GM18505 (cell line): ENCODE results near the gene PTPRC.

Experiments used
- ATAC-seq: cut with Tn5 transposase; IDR thresholded peaks from one replicate; pipeline ENCODE4 v1.9.1; 2021; ENCODE audit not compliant: unreplicated experiment
- POLR2A ChIP-seq: IDR thresholded peaks from 4 replicates; pipeline ENCODE4 v1.6.1; 2011; ENCODE audit warnings: borderline replicate concordance; ENCODE audit not compliant: insufficient read depth, insufficient read length; ENCODE audit errors: extremely low read depth

Gene PTPRC

GRCh38 chr1:198660341-198661261 is 21.8 kb downstream of the PTPRC start:
- TF ChIP-seq POLR2A = no peak
- ATAC-seq = no peak

DNA sequence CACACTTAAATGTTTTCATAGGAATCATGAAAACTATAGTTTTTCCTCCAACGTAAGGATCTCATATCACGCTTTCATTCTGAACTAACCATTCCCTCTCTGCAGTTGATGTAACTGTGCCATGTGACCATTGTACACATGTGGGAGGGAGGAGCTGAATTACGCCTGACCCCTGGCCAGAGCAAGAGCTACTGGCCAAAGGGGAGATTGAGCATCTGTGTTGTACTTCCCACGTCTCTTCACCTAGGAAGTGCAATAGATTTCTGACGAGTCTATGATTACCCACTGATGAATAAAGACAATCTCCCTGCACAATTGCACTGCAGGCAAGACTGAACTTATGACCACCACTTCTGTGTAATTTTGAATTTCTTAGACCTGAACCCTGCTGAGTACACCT is 24.0 kb downstream of the PTPRC start:
- no peak for ATAC-seq

DNA sequence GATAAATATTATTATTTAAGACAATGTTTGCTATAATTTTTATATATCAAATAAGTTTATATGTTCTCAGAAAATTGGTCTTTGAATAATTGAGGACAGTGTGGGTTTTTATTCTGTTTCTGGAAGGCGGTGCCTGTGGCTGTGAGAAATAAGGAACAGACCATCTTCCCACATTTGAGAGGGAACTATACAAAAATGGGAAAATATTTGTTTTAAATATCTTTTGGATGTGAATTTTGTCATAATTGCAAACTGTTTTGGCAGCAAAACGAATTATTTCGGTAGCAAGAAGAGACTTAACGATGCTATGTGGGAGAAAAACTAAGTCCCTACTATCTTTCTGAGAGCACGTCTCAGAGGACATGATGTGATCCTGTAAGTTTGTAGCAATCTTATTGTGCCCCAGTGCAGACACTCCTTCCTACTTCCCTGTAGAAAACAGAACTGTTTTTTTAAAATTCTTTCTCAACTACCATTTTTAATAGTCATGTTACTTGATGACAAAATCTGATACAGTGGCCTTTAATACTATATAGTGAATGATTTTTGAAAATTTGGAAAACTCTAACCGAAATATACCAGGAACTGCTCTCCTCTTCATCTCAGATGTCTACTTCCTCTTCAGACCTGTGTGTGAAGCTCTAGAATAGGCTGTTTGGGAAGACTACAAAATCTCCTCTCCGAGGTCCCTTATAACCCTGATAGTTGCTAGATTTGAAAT is 25.4 kb downstream of the PTPRC start:
- ATAC-seq = no peak
- TF ChIP-seq POLR2A = no peak

More for the DNA sequence above, 24.0 kb downstream of the PTPRC start:
- TF ChIP-seq POLR2A = no peak

DNA sequence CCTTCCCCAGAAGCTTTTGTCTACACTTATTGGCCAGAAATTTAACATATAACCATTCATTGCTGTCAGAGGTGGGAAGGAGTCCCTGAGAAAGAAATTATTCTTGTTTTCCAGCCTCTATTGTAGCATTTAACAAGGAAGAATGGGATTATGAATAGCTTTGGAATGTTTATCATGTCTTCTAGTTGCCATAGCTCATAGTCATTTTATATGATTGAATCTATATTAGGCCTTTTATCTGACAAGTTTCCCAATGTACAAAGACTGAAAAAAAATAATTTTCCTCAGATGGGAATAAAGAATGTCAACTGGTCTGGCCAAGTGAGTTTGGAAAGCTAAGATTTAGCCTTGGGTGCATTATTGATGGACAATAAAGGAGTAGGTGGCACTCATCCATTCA is 28.3 kb downstream of the PTPRC start:
- ATAC-seq = no peak
- TF ChIP-seq POLR2A = no peak

GRCh38 chr1:198667807-198668206 is 29.0 kb downstream of the PTPRC start:
- no peak for TF ChIP-seq POLR2A
- ATAC-seq = no peak

DNA sequence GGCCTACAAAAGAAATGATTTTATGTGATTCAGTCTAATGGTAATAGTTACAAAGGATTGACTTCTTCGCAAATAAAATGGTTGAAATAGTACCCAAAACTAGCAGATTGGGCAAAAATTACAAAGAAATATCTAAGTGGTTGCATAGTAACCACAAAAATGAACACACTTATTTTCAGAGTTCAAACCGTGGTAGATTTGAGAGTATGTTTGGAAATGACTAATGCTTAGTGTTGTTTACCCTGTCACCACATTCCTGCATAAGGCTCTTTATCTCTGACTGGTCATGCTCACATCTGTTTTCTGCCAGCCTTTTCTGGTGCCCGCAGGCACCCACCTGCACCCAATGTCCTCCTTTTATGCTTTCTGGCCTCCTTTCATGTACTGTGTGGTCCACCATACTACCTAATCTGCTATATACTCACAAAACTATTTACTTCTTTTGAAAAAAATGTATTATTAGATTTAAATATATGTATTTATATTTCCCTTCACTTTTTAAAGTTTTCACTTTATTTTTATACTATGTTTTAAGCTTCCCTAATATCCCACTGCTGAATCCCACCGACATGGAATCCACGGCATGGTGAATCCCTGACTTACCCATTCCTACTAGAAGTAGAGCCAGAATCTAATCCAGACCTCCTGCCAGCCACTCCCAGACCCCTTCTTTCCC is 30.3 kb downstream of the PTPRC start:
- peak; percentile 84 for ATAC-seq
- TF ChIP-seq POLR2A = no peak

GRCh38 chr1:198669771-198670170 is 30.9 kb downstream of the PTPRC start:
- no peak for ATAC-seq
- TF ChIP-seq POLR2A = no peak

DNA sequence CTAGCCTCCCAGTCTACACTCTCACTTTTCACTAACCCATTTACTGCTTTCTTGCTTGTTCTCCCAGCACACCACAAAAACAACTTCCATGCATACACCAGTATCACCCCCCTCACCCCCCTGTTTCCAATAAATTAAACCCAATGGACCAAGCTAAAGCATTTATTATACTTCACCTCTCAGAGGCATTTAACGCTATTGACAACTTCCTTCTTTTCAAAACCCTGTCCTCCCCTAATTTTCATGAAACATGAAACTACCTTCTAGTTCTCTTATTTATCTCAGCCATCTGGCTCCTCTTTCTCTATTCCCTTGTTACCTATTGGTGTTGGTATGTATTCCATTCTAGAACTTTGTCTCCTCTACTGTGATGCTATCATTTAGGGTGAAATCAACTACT is 32.3 kb downstream of the PTPRC start:
- peak; percentile 61 for ATAC-seq
- TF ChIP-seq POLR2A = no peak

DNA sequence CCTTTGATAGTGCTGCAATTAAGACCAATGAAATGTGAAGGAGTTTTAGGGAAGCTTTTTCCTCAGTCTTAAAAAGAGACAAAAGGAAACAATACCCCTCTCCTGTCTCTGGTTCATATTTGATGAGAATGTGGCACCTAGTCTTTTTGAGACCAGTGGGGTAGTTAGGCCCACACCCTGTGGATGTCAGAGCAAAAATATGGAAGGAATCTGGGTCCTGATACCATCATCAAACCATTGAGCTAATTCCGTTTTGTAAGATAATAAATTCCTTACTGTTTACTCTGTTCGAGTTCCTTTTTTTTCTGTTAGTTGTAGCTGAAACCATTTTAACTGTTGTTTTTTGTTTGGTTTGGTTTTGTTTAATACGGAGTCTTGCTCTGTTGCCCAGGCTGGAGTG is 33.3 kb downstream of the PTPRC start:
- TF ChIP-seq POLR2A = no peak
- ATAC-seq = no peak

DNA sequence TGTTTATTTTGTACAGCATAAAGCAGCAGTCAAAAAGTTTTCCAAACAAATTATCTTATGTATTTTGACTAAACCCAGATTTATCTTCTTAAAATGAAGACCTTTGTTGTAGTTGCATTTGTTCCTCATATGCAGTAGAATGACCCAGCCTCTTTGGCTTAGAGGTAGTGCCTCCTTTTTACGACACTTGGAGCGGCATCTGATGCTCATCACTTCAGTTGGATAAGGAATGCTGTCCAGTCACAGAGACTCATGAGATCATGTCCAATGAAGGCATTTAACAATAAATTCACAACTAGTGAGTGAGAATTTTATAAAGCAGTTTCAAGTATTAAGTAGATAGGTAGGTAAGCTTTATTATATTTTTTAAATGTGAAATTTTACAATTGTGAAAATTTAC is 35.2 kb downstream of the PTPRC start:
- ATAC-seq = no peak

DNA sequence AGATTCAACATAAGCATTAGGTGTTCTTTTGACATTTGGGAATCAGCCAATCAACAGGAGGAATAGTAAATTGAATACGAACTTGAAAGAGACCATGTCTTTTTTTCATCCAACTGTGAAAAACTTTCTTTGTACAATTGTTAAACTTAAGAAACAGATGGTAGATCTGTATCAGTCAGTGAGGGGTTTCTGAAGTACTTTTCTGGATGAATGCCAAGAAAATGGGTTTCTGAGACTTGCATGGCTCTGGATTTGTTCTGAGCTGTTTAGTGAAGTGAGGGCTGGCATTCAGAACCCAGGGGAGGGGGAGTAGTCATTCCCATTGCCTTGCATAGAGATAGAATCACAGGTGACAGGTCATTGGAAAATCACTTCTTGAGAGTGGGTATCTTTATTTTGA is 37.4 kb downstream of the PTPRC start:
- TF ChIP-seq POLR2A = no peak
- ATAC-seq = no peak

More for the DNA sequence above, 35.2 kb downstream of the PTPRC start:
- TF ChIP-seq POLR2A = no peak

GRCh38 chr1:198677027-198677426 is 38.2 kb downstream of the PTPRC start:
- no peak for ATAC-seq
- TF ChIP-seq POLR2A = no peak

DNA sequence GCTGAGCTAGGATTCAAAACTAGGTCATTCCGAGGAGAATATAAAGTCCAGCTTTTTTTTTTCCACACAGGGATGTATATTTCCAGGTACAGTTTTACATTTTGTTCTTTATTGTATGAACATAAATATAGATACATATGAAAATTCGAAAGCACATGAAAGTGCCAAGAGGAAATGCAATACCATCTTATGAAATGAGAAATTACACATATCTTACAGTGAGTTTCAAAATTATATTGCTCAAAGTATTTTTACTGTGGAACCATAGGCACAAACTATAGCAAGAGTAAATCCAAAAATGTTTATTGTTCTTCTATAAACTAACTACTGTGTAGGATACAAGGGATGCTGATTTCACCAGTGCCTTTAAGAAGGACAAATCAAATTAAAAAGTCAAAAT is 39.0 kb downstream of the PTPRC start:
- TF ChIP-seq POLR2A = no peak
- no peak for ATAC-seq

DNA sequence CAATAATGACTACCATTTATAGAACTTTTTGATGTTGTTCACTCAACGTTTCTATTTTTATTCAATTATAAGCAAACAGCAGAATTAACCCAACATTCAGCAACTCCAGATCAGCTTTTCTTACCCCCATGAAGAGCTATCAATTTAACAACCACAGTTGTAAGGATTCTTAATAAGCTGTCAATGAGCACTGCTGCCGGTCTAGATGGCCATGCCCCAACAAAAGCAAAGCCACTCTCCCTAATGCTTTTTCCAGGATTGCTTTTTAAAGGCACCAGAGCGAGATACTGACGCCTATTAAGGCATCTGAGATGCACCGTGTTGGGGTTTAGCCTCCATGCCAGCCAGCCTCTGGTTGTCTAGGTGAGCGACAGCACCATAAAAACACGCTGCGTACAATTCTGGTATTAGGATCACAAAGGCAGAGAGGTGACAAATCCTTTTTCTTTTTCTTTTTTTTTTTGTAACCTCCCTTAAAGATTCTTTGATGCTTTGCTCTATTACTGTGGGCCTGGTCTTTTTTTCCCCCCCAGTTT is 39.5 kb downstream of the PTPRC start:
- ATAC-seq = no peak
- TF ChIP-seq POLR2A = no peak

GRCh38 chr1:198678901-198679329 is 40.1 kb downstream of the PTPRC start:
- no peak for TF ChIP-seq POLR2A
- peak; percentile 28 for ATAC-seq
